AML-193 (cell line): ENCODE data around the gene COQ8B.
"Not testable (repeated sequence)": the region's sequence is repeated elsewhere in the genome, so short reads cannot be mapped to it uniquely, and the experiment has no call there.

Experiments used
- DNase-seq, 2 experiments: peaks; one replicate each; lab custom pipeline; 2025; lab: John Stamatoyannopoulos, UW

COQ8B gene

DNA sequence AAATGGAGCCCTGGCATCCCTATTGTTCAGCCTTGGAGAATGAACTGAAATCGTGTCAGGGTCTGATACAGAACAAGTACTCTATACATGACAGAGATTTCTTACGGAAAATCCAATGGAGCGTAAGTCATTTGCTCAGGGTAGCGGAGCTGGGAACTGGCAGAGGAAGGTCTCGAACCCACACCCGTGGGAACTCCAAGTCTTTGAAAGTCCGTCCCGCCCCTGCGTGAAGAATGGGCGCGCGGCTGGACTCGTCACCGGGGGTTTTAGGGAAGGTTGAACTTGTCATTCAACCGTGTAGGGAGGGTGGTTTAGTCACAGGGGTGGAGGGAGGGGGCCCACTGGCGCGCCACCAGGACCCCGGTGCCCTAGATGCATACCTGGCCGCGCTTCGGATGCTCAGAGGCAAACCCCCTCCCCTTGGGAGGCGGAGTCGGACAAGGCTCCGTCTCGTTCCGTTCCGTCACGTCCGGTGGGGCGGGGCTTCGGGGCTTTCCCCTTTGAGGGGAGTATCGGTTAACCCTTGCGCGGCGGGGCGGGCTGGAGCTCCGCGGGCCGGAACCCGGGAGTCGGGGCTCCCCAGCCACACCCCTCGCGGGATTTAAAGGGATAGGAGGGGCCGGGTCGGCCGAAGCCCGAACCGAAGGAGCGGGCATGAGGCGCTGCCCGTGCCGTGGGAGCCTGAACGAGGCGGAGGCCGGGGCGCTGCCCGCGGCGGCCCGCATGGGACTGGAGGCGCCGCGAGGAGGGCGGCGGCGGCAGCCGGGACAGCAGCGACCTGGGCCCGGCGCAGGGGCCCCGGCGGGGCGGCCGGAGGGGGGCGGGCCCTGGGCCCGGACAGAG lies at the start of gene COQ8B, which contains the start of gene ITPKC:
COQ8B (minus strand) TSS at position 405 of the 843 bp plus-strand sequence. CDS start 2,254 bp downstream, outside the sequence.
ITPKC (plus strand) TSS at position 631 of the 843 bp plus-strand sequence; CDS start at position 655, 24 bp downstream.
- peak; percentile 79 to 81 for DNase-seq

DNA sequence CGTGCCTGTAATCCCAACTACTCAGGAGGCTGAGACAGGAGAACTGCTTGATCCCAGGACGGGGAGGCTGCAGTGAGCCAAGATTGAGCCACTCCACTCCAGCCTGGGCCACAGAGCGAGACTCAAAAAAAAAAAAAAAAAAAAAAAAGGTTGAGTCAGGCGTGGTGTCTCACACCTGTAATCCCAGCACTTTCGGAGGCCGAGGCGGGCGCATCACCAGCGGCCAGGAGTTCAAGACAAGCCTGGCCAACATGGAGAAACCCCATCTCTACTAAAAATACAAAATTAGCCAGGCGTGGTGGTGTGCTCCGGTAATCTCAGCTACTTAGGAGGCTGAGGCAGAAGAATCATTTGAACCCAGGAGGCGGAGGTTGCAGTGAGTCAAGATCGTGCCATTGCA lies 49.7 kb upstream of the COQ8B start:
- not testable (repeated sequence) for DNase-seq

DNA sequence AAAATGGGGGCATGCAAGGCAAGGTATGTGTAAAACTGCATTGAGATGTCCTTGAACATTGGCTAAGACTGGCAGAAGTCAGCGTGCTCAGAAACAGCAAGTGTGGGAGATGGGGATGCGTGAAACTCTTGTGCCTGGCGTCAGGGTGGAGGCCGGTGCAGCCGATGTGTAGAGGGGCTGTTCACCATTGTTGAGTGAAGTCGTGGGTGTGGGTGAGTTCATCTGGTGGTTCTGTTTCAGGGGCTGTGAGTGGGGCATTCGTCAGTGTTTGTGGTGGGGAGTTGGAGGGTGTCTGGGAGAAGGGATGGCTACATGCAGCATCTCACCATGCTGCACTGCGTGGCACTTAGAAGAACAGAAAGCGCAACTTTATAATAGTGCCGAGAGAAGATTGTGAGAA lies 47.3 kb upstream of the COQ8B start:
- no peak for DNase-seq

DNA sequence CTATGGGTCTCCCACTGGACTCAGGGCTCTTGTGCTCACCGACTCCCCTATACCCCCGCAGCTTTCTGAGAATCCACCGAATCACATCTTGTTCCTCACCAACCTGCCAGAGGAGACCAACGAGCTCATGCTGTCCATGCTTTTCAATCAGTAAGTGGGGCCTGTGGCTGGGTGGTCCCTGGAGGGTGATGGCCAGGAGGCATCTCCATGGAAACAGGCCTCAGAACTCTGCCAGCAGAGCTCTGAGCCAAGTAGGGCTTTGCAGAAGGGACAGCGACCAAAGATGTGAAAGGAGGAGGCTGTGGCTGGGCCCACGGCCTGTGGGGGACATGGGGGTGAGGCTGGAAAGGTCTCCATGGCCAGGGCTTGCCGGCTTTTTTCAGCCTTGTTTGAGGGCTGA lies 46.8 kb upstream of the COQ8B start:
- DNase-seq = no peak

DNA sequence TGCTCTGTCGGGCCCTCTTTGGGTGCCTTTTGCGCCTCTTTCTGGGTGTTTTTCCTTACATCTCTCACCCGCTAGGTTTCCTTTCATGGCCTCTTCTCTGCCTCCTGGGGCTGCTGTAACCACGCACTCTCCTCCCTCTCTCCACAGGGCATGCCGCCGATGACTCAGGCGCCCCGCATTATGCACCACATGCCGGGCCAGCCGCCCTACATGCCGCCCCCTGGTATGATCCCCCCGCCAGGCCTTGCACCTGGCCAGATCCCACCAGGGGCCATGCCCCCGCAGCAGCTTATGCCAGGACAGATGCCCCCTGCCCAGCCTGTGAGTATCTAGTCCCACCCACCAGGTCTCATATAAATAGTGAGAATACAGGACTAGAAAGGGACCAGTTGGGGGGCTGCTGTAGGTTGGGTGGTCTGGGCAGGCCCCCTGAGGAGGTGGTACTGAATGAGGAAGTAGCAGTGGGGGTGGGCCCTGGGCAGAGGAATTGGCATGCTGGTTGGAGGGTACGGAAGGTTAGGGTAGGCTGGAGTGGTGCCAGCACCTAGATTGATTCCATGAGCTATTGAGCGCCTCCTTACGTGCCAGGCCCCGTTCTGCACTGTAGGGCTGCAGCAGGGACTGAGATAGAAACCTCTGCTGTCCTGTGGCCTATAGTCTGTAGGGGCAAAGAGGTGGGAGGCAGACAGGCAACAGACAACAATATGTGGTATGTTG lies 46.2 kb upstream of the COQ8B start:
- DNase-seq = no peak

DNA sequence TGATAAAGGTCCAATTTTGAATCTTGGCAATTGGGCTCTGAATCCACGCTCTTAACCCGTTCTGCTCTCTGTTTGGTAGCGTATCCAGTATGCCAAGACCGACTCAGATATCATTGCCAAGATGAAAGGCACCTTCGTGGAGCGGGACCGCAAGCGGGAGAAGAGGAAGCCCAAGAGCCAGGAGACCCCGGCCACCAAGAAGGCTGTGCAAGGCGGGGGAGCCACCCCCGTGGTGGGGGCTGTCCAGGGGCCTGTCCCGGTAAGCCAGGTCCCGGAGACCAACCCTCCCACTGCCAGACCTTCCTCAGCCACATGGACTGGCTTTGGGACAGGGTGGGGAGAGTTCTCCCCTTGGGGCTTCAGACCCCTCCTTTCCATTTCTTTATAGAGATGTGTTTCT lies 42.7 kb upstream of the COQ8B start:
- DNase-seq = no peak

DNA sequence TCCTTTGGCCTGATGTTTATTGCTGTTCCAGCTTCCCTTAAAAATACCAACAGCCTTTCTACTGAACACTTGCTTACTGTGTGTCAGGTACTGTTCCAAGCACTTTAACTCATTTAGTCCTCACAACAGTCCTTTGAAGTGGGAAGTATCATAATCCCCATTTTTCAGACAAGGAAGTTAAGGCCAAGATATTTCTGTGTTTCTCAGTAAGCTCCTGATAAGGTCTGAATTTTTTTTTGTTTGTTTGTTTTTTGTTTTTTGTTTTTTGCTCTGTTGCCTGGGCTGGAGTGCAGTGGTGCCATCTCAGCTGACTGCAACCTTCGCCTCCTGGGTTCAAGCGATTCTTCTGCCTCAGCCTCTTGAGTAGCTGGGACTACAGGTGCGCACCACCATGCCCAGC lies 41.8 kb upstream of the COQ8B start:
- no peak for DNase-seq

DNA sequence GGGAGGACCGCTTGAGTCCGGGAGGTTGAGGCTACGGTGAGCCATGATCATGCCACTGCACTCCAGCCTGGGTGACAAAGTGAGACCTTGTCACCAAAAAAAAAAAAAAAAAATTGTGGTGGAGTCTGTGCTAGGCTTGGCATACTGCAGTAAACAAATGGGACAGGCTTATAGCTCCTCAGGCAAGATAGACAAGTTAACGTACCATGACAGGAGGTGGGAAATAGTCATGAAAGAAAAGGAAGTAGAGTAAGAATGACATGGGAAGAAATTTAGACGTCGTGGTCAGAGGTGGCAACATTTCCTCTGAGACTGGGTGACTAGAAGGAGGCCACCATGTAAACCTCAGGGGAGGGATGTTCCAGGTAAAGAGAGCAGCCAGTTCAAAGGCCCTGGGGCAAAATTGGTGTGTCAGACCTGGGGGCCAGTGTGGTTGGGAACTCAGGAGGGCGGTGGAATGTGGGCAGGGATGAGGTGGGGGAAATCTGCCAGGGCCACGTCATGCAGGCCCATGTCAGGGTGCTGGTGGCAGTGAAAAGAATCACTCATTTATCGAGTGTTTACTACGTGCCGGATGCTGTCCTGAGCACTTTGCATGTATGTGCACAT lies 39.9 kb upstream of the COQ8B start:
- DNase-seq = no peak

DNA sequence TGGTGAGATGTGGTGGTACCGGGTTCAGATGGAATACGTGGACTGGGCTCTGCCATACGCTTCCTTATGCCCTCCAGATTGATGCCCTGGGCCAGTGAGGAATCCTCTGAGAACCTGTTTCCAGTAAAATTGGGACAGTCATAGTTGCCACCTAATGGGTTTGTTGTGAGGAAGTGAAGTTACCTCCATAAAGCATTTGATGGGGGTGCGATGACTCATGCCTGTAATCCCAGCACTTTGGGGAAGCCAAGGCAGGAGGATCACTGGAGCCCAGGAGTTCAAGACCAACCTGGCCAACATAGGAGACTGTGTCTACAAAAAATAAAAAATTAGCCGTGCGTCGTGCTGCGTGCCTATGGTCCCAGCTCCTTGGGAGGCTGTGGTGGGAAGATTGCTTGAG lies 39.1 kb upstream of the COQ8B start:
- no peak for DNase-seq

DNA sequence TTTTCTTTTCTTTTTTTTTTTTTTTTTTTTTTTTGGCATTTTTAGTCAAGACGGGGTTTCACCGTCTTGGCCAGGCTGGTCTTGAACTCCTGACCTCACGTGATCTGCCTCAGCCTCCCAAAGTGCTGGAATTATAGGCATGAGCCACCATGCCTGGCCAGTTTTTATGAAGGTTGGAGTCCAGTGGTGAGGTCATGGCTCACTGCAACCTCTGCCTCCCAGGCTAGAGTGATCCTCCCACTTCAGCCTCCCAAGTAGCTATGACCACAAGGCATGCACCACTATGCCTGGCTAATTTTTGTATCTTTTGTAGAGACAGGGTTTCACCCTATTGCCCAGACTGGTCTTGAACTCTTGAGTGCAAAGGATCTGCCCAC lies 38.5 kb upstream of the COQ8B start:
- no peak for DNase-seq

DNA sequence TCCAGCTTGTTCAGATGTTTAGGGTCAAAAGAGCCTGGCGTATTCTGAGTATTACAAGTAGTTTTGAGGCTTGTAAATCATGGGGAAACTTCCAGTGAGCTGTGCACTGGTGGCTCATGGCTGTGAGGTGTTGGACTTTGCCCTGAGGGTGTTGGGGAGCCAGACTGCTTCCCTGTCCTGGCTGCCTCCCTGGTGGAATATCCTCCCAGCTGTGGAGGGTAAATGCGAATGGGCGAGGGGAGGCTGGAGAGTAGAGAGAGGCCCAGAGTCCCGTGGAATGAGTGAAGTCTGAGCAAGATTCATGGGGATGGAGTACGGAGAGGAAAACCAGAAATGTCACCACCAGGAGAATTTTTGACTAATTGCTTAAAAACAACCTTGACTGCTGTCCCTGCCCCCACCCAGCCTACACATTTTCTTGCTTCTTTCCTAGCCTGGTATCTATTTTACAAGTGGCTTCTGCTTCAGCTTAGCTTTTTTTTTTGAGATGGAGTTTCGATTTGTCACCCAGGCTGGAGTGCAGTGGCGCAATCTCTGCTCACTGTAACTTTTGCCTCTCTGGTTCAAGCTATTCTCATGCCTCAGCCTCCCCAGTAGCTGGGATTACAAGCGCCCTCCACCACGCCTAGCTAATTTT lies 38.0 kb upstream of the COQ8B start:
- DNase-seq = peak; percentile 14 to 27

DNA sequence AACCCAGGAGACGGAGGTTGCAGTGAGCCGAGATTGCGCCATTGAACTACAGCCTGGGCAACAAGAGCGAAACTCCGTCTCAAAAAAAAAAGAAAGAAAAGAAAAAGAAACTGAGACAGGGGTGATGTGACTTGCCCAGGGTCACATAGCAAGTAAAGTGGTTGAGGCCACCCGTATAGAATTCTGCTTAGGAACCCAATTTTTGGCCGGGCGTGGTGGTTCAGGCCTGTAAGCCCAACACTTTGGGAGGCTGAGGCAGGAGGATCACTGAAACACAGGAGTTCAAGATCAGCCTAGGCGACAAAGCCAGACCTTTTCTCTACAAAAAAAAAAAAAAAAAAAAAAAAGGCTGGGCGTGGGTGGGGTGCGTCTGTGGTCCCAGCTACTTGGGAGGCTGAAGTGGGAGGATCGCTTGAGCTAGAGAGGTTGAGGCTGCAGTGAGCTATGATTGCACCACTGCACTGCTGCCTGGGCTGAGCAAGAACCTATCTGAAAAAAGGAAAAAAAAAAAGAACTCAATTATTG lies 35.6 kb upstream of the COQ8B start:
- no peak for DNase-seq

DNA sequence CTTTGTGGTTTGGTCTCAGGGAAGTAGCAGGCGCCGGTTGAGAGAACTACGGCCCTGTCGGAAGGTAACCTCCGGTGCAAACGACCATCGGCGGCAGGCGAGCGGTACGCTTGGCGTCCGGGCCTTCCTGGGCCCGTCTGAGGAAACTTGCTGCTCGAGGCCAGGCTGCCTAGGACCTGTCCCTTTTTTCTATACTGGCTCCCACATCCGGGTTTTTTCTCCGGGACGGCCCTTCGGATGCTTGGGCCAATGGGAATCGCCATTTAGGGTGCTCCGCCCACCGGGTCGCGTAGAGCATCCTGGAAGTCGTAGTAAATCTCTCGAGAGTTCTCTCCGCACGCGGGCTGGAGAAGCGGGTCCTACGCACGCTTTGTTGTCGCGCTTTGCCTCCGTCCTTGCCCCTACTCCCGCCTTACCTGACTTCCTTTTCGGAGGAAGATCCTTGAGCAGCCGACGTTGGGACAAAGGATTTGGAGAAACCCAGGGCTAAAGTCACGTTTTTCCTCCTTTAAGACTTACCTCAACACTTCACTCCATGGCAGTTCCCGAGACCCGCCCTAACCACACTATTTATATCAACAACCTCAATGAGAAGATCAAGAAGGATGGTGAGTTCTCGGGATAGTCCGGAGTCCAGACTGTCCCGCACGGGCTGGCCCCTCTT lies 34.3 kb upstream of the COQ8B start, which contains the start of gene SNRPA:
SNRPA (plus strand) TSS at position 330 of the 664 bp plus-strand sequence; CDS start at position 536, 206 bp downstream.
- DNase-seq = peak; percentile 90 to 95

DNA sequence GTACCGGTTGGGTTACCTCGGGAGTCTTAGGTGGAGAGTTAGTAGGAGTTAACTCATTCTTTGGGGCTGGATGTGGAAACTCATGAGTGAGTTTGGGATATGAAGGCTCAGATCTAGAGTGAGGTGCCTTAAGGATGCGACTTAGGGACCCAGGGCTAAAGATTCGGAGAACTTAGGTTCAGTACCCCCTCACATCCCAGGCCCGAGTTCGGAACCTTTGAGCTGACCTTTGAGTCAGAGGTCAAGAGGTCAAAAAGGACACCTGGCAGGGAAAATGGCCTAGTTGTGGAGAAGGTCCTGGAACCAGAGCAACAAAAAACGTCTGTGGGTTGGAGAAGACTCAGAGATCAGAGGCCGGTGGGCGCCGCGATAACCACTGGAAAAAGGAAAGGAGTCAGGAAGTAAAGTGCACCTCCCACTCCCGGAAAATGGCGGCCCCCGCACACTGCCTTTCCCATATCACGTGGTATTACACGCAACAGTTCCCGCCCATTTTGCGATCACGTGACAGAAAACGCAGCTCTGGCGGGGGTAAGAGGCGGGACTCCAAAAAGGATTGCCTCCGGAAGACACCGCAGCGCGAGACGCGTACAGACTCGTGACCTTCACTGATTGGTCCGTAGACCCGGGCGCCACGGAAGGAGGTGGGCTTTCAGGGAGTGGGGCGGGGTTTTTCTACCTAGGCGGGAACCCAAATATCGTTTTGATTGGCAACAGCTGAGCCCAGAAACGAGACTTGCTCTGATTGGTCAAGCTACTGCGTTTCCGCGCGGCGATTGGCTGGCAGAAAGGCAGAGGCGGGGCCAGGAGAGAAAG lies 33.6 kb upstream of the COQ8B start, which contains the start of gene ACTMAP:
ACTMAP (minus strand) TSS at position 420 of the 816 bp plus-strand sequence. CDS start 674 bp downstream, outside the sequence.
- peak; percentile 97 to 99 for DNase-seq

DNA sequence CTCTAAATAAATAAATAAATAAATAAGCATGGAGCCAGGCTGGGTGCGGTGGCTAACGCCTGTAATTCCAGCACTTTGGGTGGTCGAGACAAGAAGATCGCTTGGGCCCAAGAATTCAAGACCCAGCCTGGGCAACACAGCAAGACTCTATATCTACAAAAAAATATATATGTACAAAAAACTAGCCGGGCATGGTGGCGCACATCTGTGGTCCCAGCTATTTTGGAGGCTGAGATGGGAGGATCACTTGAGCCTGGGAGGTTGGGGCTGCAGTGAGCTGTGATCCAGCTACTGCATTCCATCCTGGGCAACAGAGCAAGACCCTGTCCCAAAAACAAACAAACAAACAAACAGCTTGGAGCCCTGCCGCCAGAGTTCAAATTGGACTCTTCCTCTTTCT lies 30.9 kb upstream of the COQ8B start:
- no peak for DNase-seq

DNA sequence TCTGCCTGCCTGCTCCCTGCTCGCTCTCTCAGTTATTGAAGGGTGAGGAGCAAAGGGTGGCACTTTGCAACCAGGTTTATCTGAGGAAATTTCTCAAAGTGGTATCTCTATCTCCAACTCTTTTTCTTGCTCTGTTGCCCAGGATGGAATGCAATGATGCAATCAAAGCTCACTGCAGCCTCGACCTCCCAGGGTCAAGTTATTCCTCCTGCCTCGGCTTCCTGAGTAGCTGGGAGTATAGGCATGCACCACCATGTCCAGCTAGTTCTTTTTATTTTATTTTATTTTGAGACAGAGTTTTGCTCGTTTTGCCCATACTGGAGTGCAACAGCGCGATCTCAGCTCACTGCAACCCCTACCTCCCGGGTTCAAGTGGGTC lies 28.7 kb upstream of the COQ8B start:
- no peak for DNase-seq

DNA sequence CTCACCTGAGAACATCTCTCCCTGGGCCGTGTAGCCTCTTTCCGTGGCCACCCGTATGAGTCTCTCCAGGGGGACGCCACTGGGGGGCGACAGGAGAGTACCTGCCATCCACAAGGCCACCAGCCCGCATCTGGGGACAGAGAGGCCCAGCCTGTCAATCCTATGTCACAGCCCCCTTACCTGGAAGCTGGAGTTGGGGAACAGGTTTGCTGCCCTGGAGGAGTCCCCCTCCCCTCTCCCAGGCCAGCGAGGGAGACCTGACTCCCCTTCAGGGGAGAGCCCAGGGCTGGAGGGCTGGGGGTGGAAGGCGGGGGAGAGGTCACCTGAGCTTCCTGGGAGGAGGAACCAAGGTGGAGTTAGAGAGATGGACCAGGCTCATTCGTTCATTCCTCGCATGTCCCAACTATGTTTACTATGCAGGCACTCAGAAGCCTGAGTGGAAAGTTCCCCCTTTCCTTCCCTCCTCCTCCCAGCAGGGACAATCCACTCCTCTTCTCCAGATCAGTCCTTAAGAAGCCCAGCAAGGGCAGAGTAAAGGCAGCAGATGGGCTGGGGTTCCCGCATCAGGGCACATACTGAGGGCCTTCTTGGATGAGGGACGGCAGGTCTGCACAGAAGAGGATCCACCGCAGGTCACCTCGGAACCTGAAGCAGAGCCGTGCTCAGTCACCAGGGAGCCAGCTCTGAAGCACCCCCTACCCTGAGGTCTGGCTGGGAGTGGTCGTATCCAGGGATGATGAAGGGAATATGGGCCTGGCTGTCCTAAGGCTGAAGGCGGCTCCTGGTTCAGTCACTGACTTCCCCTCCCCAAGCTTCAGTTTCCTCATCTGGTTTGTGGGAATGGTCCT lies 28.1 kb upstream of the COQ8B start:
- no peak for DNase-seq

DNA sequence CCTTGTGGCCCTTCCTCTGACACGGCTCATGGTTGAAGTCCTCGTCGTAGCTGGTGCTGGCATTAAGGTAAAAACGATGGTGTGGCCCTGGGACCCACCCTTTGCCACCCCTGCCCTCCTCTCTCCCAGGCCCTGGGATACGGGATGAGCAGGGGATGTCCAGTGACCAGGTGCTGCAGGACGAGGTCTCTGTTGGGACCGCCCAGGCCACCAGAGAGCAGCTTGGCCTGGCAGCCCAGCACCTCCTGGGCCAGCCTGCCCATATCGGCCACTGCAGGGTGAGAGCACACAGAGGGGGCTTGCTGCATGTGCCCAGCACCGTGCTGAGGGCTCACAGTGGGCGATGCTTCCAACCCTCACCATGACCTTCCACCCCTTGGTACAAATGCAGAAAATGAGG lies 27.2 kb upstream of the COQ8B start:
- DNase-seq = no peak

DNA sequence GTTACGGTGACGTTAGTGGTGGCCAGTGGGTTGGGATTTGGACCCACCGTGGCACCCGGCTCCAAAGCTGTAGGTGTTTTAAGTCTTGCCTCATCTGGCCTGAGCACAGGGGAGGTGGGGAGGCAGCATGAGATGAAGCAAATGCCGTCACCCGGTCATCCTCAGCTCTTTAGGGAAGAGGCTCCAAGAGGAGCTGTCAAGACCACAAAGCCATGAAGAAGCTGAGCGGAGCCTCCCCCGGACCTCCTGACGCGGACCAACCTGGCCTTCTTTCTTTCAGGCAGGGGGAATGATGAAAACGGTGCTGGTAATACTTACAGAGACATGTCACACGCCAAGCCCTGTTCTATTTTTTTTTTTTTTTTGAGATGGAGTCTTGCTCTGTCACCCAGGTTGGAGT lies 26.2 kb upstream of the COQ8B start:
- no peak for DNase-seq
